ENCODE measurements around the gene DEPDC5. TPM values are rescaled to one million over a fixed set of nuclear protein-coding genes. Genes with fewer than 3 reads are reported as not detected.

Gene DEPDC5
- total RNA-seq, 1 donor from 2014 or later: 13.0 TPM

- peaks cover 39% of the 10 kb centered on the region for H4K20me1 ChIP-seq (ENCODE audit: insufficient read depth, low read length)
- no peak overlapping the region for H3K4me3 Mint-ChIP-seq (ENCODE audit: unreplicated experiment)
- H3K9me3 Mint-ChIP-seq (ENCODE audit: unreplicated experiment): no peaks in the 10 kb centered on the region
- no peak overlapping the region for H3K4me3 ChIP-seq (ENCODE audit: insufficient read depth, low read depth, low read length)
- FAIRE-seq (no peak), DNase-seq (ENCODE audit: low read depth) (no peak)
- peaks cover 90% of the 10 kb centered on the region for H3K79me2 ChIP-seq (ENCODE audit: insufficient read depth, low read length)
- no peak overlapping the region for H3K4me2 ChIP-seq (ENCODE audit: low read length)
- H3K27ac Mint-ChIP-seq (ENCODE audit: unreplicated experiment): no peak overlapping the region
- no peak overlapping the region for H3K9ac ChIP-seq (ENCODE audit: low read length)
- H3K27ac ChIP-seq (ENCODE audit: low read depth, low read length): no peak overlapping the region
- peaks cover 12% of the 10 kb centered on the region for H3K36me3 Mint-ChIP-seq (ENCODE audit: low read depth, unreplicated experiment)
- TF ChIP-seq EZH2 (IDR thresholded peaks at IDR 0.05; ENCODE audit: insufficient read depth, low read length): no peak
- TF ChIP-seq, protein P1, sequence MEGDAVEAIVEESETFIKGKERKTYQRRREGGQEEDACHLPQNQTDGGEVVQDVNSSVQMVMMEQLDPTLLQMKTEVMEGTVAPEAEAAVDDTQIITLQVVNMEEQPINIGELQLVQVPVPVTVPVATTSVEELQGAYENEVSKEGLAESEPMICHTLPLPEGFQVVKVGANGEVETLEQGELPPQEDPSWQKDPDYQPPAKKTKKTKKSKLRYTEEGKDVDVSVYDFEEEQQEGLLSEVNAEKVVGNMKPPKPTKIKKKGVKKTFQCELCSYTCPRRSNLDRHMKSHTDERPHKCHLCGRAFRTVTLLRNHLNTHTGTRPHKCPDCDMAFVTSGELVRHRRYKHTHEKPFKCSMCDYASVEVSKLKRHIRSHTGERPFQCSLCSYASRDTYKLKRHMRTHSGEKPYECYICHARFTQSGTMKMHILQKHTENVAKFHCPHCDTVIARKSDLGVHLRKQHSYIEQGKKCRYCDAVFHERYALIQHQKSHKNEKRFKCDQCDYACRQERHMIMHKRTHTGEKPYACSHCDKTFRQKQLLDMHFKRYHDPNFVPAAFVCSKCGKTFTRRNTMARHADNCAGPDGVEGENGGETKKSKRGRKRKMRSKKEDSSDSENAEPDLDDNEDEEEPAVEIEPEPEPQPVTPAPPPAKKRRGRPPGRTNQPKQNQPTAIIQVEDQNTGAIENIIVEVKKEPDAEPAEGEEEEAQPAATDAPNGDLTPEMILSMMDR (IDR thresholded peaks at IDR 0.05; ENCODE audit: insufficient read depth, low read depth, low read length): no peak
- H3K36me3 ChIP-seq (ENCODE audit: insufficient read depth, low read length): peaks cover 8% of the 10 kb centered on the region
- H3K9me3 ChIP-seq (ENCODE audit: insufficient read depth, low read depth, low read length): no peaks in the 10 kb centered on the region
- no peaks in the 10 kb centered on the region for H3K27me3 Mint-ChIP-seq (ENCODE audit: low read depth, unreplicated experiment)
- H3K4me1 ChIP-seq (ENCODE audit: insufficient read depth, low read length): no peaks in the 10 kb centered on the region
- H3K4me1 Mint-ChIP-seq (ENCODE audit: low read depth, unreplicated experiment): peaks cover 9% of the 10 kb centered on the region
- no peaks in the 10 kb centered on the region for H3K27me3 ChIP-seq (ENCODE audit: insufficient read depth, low read length)
- H2AFZ ChIP-seq (ENCODE audit: low read depth, low read length): no peak overlapping the region
These were observed 11.1 kb upstream of the DEPDC5 start for GRCh38 chr22:31742682-31743081.

DNA sequence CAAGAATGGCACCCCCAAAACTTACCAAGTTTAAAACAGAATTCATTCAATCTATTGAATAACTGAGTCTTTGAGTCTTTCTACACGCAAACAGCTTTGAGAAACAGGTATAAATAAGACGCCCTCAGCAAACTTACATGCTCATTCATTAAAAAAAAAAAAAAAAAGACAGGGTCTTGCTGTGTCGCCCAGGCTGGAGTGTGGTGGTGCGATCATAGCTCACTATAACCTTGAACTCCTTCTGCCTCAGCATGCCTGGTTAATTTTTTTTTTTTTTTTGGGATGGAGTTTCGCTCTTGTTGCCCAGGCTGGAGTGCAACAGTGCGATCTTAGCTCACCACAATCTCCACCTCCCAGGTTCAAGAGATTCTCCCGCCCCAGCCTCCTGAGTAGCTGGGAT lies 9.9 kb upstream of the DEPDC5 start:
- TF ChIP-seq EZH2 (IDR thresholded peaks at IDR 0.05; ENCODE audit: insufficient read depth, low read length): no peak
- TF ChIP-seq, protein P1 (IDR thresholded peaks at IDR 0.05; ENCODE audit: insufficient read depth, low read depth, low read length): no peak
- Mint-ChIP-seq H3K27ac (ENCODE audit: unreplicated experiment) (no peak overlapping the region), H3K4me1 (ENCODE audit: low read depth, unreplicated experiment) (peaks cover 10% of the 10 kb centered on the region), H3K9me3 (ENCODE audit: unreplicated experiment) (no peaks in the 10 kb centered on the region), H3K36me3 (ENCODE audit: low read depth, unreplicated experiment) (peaks cover 6% of the 10 kb centered on the region), H3K4me3 (ENCODE audit: unreplicated experiment) (no peak overlapping the region), H3K27me3 (ENCODE audit: low read depth, unreplicated experiment) (no peaks in the 10 kb centered on the region)
- no peak for FAIRE-seq
- H3K4me3 ChIP-seq (ENCODE audit: insufficient read depth, low read depth, low read length): no peak overlapping the region
- no peak overlapping the region for H3K9ac ChIP-seq (ENCODE audit: low read length)
- H3K79me2 ChIP-seq (ENCODE audit: insufficient read depth, low read length): peaks cover 91% of the 10 kb centered on the region
- H3K27me3 ChIP-seq (ENCODE audit: insufficient read depth, low read length): no peaks in the 10 kb centered on the region
- no peak for DNase-seq (ENCODE audit: low read depth)
- H3K9me3 ChIP-seq (ENCODE audit: insufficient read depth, low read depth, low read length): no peaks in the 10 kb centered on the region
- H3K4me2 ChIP-seq (ENCODE audit: low read length): no peak overlapping the region
- no peak overlapping the region for H3K27ac ChIP-seq (ENCODE audit: low read depth, low read length)
- H2AFZ ChIP-seq (ENCODE audit: low read depth, low read length): no peak overlapping the region
- peaks cover 8% of the 10 kb centered on the region for H3K36me3 ChIP-seq (ENCODE audit: insufficient read depth, low read length)
- peaks cover 29% of the 10 kb centered on the region for H4K20me1 ChIP-seq (ENCODE audit: insufficient read depth, low read length)
- peaks cover 9% of the 10 kb centered on the region for H3K4me1 ChIP-seq (ENCODE audit: insufficient read depth, low read length)

- H2AFZ ChIP-seq (ENCODE audit: low read depth, low read length): no peak overlapping the region
- H3K4me2 ChIP-seq (ENCODE audit: low read length): peak overlapping the region; percentile 96
- no peak overlapping the region for H3K27ac ChIP-seq (ENCODE audit: low read depth, low read length)
- H3K4me3 ChIP-seq (ENCODE audit: insufficient read depth, low read depth, low read length): no peak overlapping the region
- FAIRE-seq (no peak), DNase-seq (ENCODE audit: low read depth) (no peak)
- H3K9ac ChIP-seq (ENCODE audit: low read length): peak overlapping the region; percentile 96
- Mint-ChIP-seq H3K9me3 (ENCODE audit: unreplicated experiment) (no peaks in the 10 kb centered on the region), H3K27me3 (ENCODE audit: low read depth, unreplicated experiment) (no peaks in the 10 kb centered on the region), H3K4me3 (ENCODE audit: unreplicated experiment) (peak overlapping the region; percentile 98), H3K4me1 (ENCODE audit: low read depth, unreplicated experiment) (peaks cover 13% of the 10 kb centered on the region), H3K36me3 (ENCODE audit: low read depth, unreplicated experiment) (peaks cover 4% of the 10 kb centered on the region), H3K27ac (ENCODE audit: unreplicated experiment) (peak overlapping the region; percentile 69)
- peaks cover 16% of the 10 kb centered on the region for H3K4me1 ChIP-seq (ENCODE audit: insufficient read depth, low read length)
- no peaks in the 10 kb centered on the region for H3K36me3 ChIP-seq (ENCODE audit: insufficient read depth, low read length)
- H3K79me2 ChIP-seq (ENCODE audit: insufficient read depth, low read length): peaks cover 70% of the 10 kb centered on the region
- no peaks in the 10 kb centered on the region for H3K9me3 ChIP-seq (ENCODE audit: insufficient read depth, low read depth, low read length)
- TF ChIP-seq, protein P1 (IDR thresholded peaks at IDR 0.05; ENCODE audit: insufficient read depth, low read depth, low read length): no peak
- no peak for TF ChIP-seq EZH2 (IDR thresholded peaks at IDR 0.05; ENCODE audit: insufficient read depth, low read length)
- no peaks in the 10 kb centered on the region for H3K27me3 ChIP-seq (ENCODE audit: insufficient read depth, low read length)
- H4K20me1 ChIP-seq (ENCODE audit: insufficient read depth, low read length): peaks cover 7% of the 10 kb centered on the region
These were observed 6.4 kb upstream of the DEPDC5 start for GRCh38 chr22:31747441-31747840.
